CD4-positive, alpha-beta memory T cell (primary cell): ENCODE data around the gene ITGBL1. TPM values are rescaled to one million over a fixed set of nuclear protein-coding genes. Genes with fewer than 3 reads are reported as not detected.

Experiments
- CTCF ChIA-PET: fragments of 350-600 bp; sonication (Branson Sonifier 250); formaldehyde crosslinking; loops from one replicate; lab custom pipeline; 2021; ENCODE audit warnings: inconsistent platforms; ENCODE audit not compliant: partially characterized antibody; lab: Charles Lee
- POLR2A ChIA-PET: fragments of 350-600 bp; sonication (Branson Sonifier 250); formaldehyde crosslinking; loops from one replicate; lab custom pipeline; 2021; ENCODE audit not compliant: partially characterized antibody; lab: Charles Lee
- DNase-seq, 5 donors: peaks; one replicate each; pipeline versions ENCODE4 v3.0.0 to v3.0.0-alpha.2; 2020 to 2022; ENCODE audit warnings: mixed read lengths in 1 of 5
- H3K27ac ChIP-seq: one replicate; pipeline ENCODE4 v1.7.0; 2013; ENCODE audit warnings: low read depth, low read length
- H3K27me3 ChIP-seq: 2 replicates; pipeline ENCODE4 v1.7.0; 2013; ENCODE audit warnings: mild to moderate bottlenecking, low read length, moderate library complexity; ENCODE audit not compliant: insufficient read depth
- H3K36me3 ChIP-seq: 2 replicates; pipeline ENCODE4 v1.7.0; 2013; ENCODE audit warnings: mild to moderate bottlenecking, low read length, moderate library complexity; ENCODE audit not compliant: insufficient read depth
- H3K4me1 ChIP-seq: 2 replicates; pipeline ENCODE4 v1.7.0; 2013; ENCODE audit warnings: mild to moderate bottlenecking, low read length, moderate library complexity; ENCODE audit not compliant: insufficient read depth
- H3K4me3 ChIP-seq, 2 donors: one replicate each; pipeline ENCODE4 v1.7.0; 2013; ENCODE audit warnings: low read length in 2 of 2, mild to moderate bottlenecking in 1 of 2
- H3K9me3 ChIP-seq, 2 donors: one replicate each; pipeline ENCODE4 v1.7.0; 2013; ENCODE audit warnings: low read length in 2 of 2, control low read depth in 1 of 2; ENCODE audit not compliant: control insufficient read depth in 1 of 2
- H3K27ac Mint-ChIP-seq, 7 donors: one replicate each; pipeline ENCODE4 v1.8.0; 2020 to 2021; ENCODE audit warnings: mixed read lengths in 7 of 7, mild to moderate bottlenecking in 6 of 7, inconsistent platforms in 3 of 7, moderate library complexity in 3 of 7
- H3K27me3 Mint-ChIP-seq, 2 donors: one replicate each; pipeline ENCODE4 v1.8.0; 2020 to 2021; ENCODE audit warnings: mixed read lengths in 2 of 2
- H3K36me3 Mint-ChIP-seq, 2 donors: one replicate each; pipeline ENCODE4 v1.8.0; 2020 to 2021; ENCODE audit warnings: mixed read lengths in 2 of 2, inconsistent platforms in 1 of 2, mild to moderate bottlenecking in 1 of 2
- H3K4me1 Mint-ChIP-seq, 4 donors: one replicate each; pipeline ENCODE4 v1.8.0; 2020 to 2021; ENCODE audit warnings: mixed read lengths in 4 of 4, mild to moderate bottlenecking in 1 of 4
- H3K4me3 Mint-ChIP-seq, 8 donors: one replicate each; pipeline ENCODE4 v1.8.0; 2020 to 2021; ENCODE audit warnings: mixed read lengths in 8 of 8, mild to moderate bottlenecking in 7 of 8, moderate library complexity in 6 of 8, inconsistent platforms in 3 of 8
- H3K9me3 Mint-ChIP-seq, 8 donors: one replicate each; pipeline ENCODE4 v1.8.0; 2020 to 2021; ENCODE audit warnings: mixed read lengths in 8 of 8, mild to moderate bottlenecking in 5 of 8, inconsistent platforms in 3 of 8, moderate library complexity in 1 of 8
- intact Hi-C: fragments of 100-400 bp; cut with micrococcal nuclease; formaldehyde crosslinking; loops from one replicate; pipeline ENCODE4 v1.15.1; 2023
- polyA plus RNA-seq, 2 donors: library from polyadenylated mRNA; unstranded; fragments of 300-500 nt; fragmentation: Illumina TruSeq; gene quantifications; one replicate each; pipeline ENCODE4 v1.2.3, GENCODE V29; 2021
- total RNA-seq, 2 experiments: library from RNA; stranded (reverse); gene quantifications; one replicate each; pipeline ENCODE4 v1.2.3, GENCODE V29; 2021

ITGBL1 gene
- total and polyA plus RNA-seq, 4 experiments from 2014 or later, result not detected

- intact Hi-C loops, result no loop called here
- no peak for DNase-seq
- no peaks in the 10 kb centered on the region for H3K4me1 ChIP-seq
- ChIA-PET CTCF (no interaction called here), POLR2A (no interaction called here)
- no peak within 1 kb of the TSS for H3K27ac Mint-ChIP-seq
- no peak within 1 kb of the TSS for H3K4me3 ChIP-seq
- no peak within 1 kb of the TSS for H3K27ac ChIP-seq
- peaks cover 28 to 38% of the 10 kb centered on the region in 2 donors for H3K27me3 Mint-ChIP-seq
- no peaks in the 10 kb centered on the region for H3K36me3 Mint-ChIP-seq
- H3K9me3 Mint-ChIP-seq, result peaks cover 0 to 11% (median 0%) of the 10 kb centered on the region in 8 donors
- no peaks in the 10 kb centered on the region for H3K9me3 ChIP-seq
- peak within 1 kb of the TSS; percentile 0 to 77 (median 56) for H3K4me3 Mint-ChIP-seq
- peaks cover 0 to 8% (median 1%) of the 10 kb centered on the region in 4 donors for H3K4me1 Mint-ChIP-seq
- peaks cover 7% of the 10 kb centered on the region for H3K27me3 ChIP-seq
- no peaks in the 10 kb centered on the region for H3K36me3 ChIP-seq
Measured at GRCh38 chr13:101416181-101417042, 36.1 kb upstream of the ITGBL1 start, which contains the start of gene NALCN. Gene NALCN, minus strand, starts transcription at chr13:101416508. Its CDS starts 17,382 bp downstream, at chr13:101399126.

- H3K4me3 Mint-ChIP-seq, result peak overlapping the region in 7 of 8 donors; percentile 0 to 77 (median 58)
- H3K4me1 Mint-ChIP-seq, result peaks cover 0 to 8% (median 1%) of the 10 kb centered on the region in 4 donors
- POLR2A ChIA-PET, result no interaction called here
- H3K27me3 Mint-ChIP-seq, result peaks cover 28 to 38% of the 10 kb centered on the region in 2 donors
- H3K9me3 Mint-ChIP-seq, result peaks cover 0 to 11% (median 0%) of the 10 kb centered on the region in 8 donors
- CTCF ChIA-PET, result no interaction called here
- Histone ChIP-seq H3K27me3 (peaks cover 7% of the 10 kb centered on the region), H3K4me1 (no peaks in the 10 kb centered on the region), H3K36me3 (no peaks in the 10 kb centered on the region), H3K27ac (no peak overlapping the region), H3K4me3 (no peak overlapping the region), H3K9me3 (no peaks in the 10 kb centered on the region)
- DNase-seq, result no peak
- no peak overlapping the region for H3K27ac Mint-ChIP-seq
- H3K36me3 Mint-ChIP-seq, result no peaks in the 10 kb centered on the region
- intact Hi-C loops, result no loop called here
Measured at GRCh38 chr13:101417043-101417406, 35.5 kb upstream of the ITGBL1 start.

- H3K27me3 ChIP-seq, result peaks cover 7% of the 10 kb centered on the region
- Mint-ChIP-seq H3K36me3 (no peaks in the 10 kb centered on the region), H3K4me3 (no peak overlapping the region), H3K27ac (no peak overlapping the region), H3K9me3 (peaks cover 0 to 11% (median 0%) of the 10 kb centered on the region in 8 donors), H3K27me3 (peaks cover 23 to 38% of the 10 kb centered on the region in 2 donors), H3K4me1 (peaks cover 0 to 8% (median 1%) of the 10 kb centered on the region in 4 donors)
- H3K4me1 ChIP-seq, result no peaks in the 10 kb centered on the region
- H3K27ac ChIP-seq, result no peak overlapping the region
- no peaks in the 10 kb centered on the region for H3K36me3 ChIP-seq
- H3K9me3 ChIP-seq, result no peaks in the 10 kb centered on the region
- ChIA-PET CTCF (no interaction called here), POLR2A (no interaction called here)
- intact Hi-C loops, result no loop called here
- DNase-seq, result no peak
- H3K4me3 ChIP-seq, result no peak overlapping the region
Measured at GRCh38 chr13:101417501-101417900, 35.0 kb upstream of the ITGBL1 start.

- H3K27ac Mint-ChIP-seq, result no peak overlapping the region
- ChIA-PET CTCF (no interaction called here), POLR2A (no interaction called here)
- Histone ChIP-seq H3K36me3 (no peaks in the 10 kb centered on the region), H3K4me1 (no peaks in the 10 kb centered on the region), H3K4me3 (no peak overlapping the region), H3K9me3 (no peaks in the 10 kb centered on the region), H3K27ac (no peak overlapping the region), H3K27me3 (no peaks in the 10 kb centered on the region)
- no peak for DNase-seq
- intact Hi-C loops, result no loop called here
- H3K9me3 Mint-ChIP-seq, result peaks cover 0 to 11% (median 0%) of the 10 kb centered on the region in 8 donors
- peaks cover 4 to 14% of the 10 kb centered on the region in 2 donors for H3K27me3 Mint-ChIP-seq
- H3K4me1 Mint-ChIP-seq, result no peaks in the 10 kb centered on the region
- no peak overlapping the region for H3K4me3 Mint-ChIP-seq
- H3K36me3 Mint-ChIP-seq, result no peaks in the 10 kb centered on the region
Measured at GRCh38 chr13:101423872-101424271, 28.6 kb upstream of the ITGBL1 start.

- no peaks in the 10 kb centered on the region for H3K4me1 Mint-ChIP-seq
- H3K27me3 ChIP-seq, result no peaks in the 10 kb centered on the region
- H3K4me1 ChIP-seq, result no peaks in the 10 kb centered on the region
- H3K9me3 ChIP-seq, result no peaks in the 10 kb centered on the region
- peaks cover 4 to 11% of the 10 kb centered on the region in 2 donors for H3K27me3 Mint-ChIP-seq
- H3K9me3 Mint-ChIP-seq, result peaks cover 0 to 6% (median 0%) of the 10 kb centered on the region in 8 donors
- POLR2A ChIA-PET, result no interaction called here
- intact Hi-C loops, result no loop called here
- H3K36me3 ChIP-seq, result no peaks in the 10 kb centered on the region
- no peak overlapping the region for H3K4me3 ChIP-seq
- CTCF ChIA-PET, result no interaction called here
- no peak overlapping the region for H3K4me3 Mint-ChIP-seq
- no peak for DNase-seq
- H3K27ac Mint-ChIP-seq, result no peak overlapping the region
- no peak overlapping the region for H3K27ac ChIP-seq
- H3K36me3 Mint-ChIP-seq, result no peaks in the 10 kb centered on the region
Measured at GRCh38 chr13:101424381-101425155, 27.9 kb upstream of the ITGBL1 start.

GRCh38 chr13:101425156-101425471 lies 27.4 kb upstream of the ITGBL1 start:
- no peak overlapping the region for H3K27ac Mint-ChIP-seq
- peaks cover 4 to 12% of the 10 kb centered on the region in 2 donors for H3K27me3 Mint-ChIP-seq
- H3K27me3 ChIP-seq, result no peaks in the 10 kb centered on the region
- H3K4me3 ChIP-seq, result no peak overlapping the region
- H3K9me3 Mint-ChIP-seq, result peaks cover 0 to 6% (median 0%) of the 10 kb centered on the region in 8 donors
- H3K36me3 ChIP-seq, result no peaks in the 10 kb centered on the region
- no peaks in the 10 kb centered on the region for H3K4me1 Mint-ChIP-seq
- ChIA-PET CTCF (no interaction called here), POLR2A (no interaction called here)
- DNase-seq, result no peak
- H3K36me3 Mint-ChIP-seq, result no peaks in the 10 kb centered on the region
- no peak overlapping the region for H3K27ac ChIP-seq
- H3K4me1 ChIP-seq, result no peaks in the 10 kb centered on the region
- no peak overlapping the region for H3K4me3 Mint-ChIP-seq
- intact Hi-C loops, result no loop called here
- no peaks in the 10 kb centered on the region for H3K9me3 ChIP-seq

- intact Hi-C loops, result no loop called here
- no peaks in the 10 kb centered on the region for H3K27me3 ChIP-seq
- H3K36me3 ChIP-seq, result no peaks in the 10 kb centered on the region
- H3K4me3 ChIP-seq, result no peak overlapping the region
- no peaks in the 10 kb centered on the region for H3K4me1 ChIP-seq
- Mint-ChIP-seq H3K4me1 (no peaks in the 10 kb centered on the region), H3K9me3 (peaks cover 0 to 6% (median 0%) of the 10 kb centered on the region in 8 donors), H3K36me3 (no peaks in the 10 kb centered on the region), H3K4me3 (no peak overlapping the region), H3K27ac (no peak overlapping the region), H3K27me3 (peaks cover 4 to 12% of the 10 kb centered on the region in 2 donors)
- no peak for DNase-seq
- no peaks in the 10 kb centered on the region for H3K9me3 ChIP-seq
- ChIA-PET CTCF (no interaction called here), POLR2A (no interaction called here)
- H3K27ac ChIP-seq, result no peak overlapping the region
Measured at GRCh38 chr13:101425623-101426022, 26.9 kb upstream of the ITGBL1 start.
